Amygdala (tissue), 56 donors: ENCODE measurements around the gene OR4C6.

ENCODE experiments used
- DNase-seq, 56 donors: peaks; one replicate each; lab custom pipeline; 2025; lab: John Stamatoyannopoulos, UW

The OR4C6 gene

GRCh38 chr11:55661901-55662300, at the start of gene OR4C6:
Gene OR4C6, plus strand, starts transcription at chr11:55662201. Its CDS starts 2,966 bp downstream, at chr11:55665167.
- DNase-seq: no peak

- no peak for DNase-seq
These were observed 37.5 kb upstream of the OR4C6 start for GRCh38 chr11:55624531-55624930.

- no peak for DNase-seq
These were observed 27.2 kb upstream of the OR4C6 start, which contains the start of gene OR4P4 for GRCh38 chr11:55634813-55635212. Gene OR4P4, plus strand, starts transcription at chr11:55635113.

GRCh38 chr11:55648027-55648426, 14.0 kb upstream of the OR4C6 start, which contains the start of gene OR4S2:
Gene OR4S2, plus strand, starts transcription at chr11:55648327. Its CDS starts 2,577 bp downstream, at chr11:55650904.
- DNase-seq: no peak

- DNase-seq: no peak
These were observed 9.4 kb upstream of the OR4C6 start for GRCh38 chr11:55652560-55652959.

GRCh38 chr11:55655096-55655495, 6.9 kb upstream of the OR4C6 start:
- DNase-seq: no peak

GRCh38 chr11:55658031-55658573, 3.9 kb upstream of the OR4C6 start:
- DNase-seq: no peak

GRCh38 chr11:55658608-55659007, 3.4 kb upstream of the OR4C6 start:
- no peak for DNase-seq

GRCh38 chr11:55669376-55669775, 7.4 kb downstream of the OR4C6 start:
- no peak for DNase-seq

GRCh38 chr11:55673860-55674259, 11.9 kb downstream of the OR4C6 start:
- no peak for DNase-seq

GRCh38 chr11:55697817-55698216, 35.8 kb downstream of the OR4C6 start:
- DNase-seq: no peak

- DNase-seq: no peak
These were observed 39.4 kb downstream of the OR4C6 start for GRCh38 chr11:55701429-55701828.

- DNase-seq: peak in 1 of 56 donors; percentile 0
These were observed 45.0 kb downstream of the OR4C6 start for GRCh38 chr11:55707029-55707428.

- DNase-seq: no peak
These were observed 53.2 kb downstream of the OR4C6 start for GRCh38 chr11:55714982-55715888.
